ENCODE data around the gene WNT5B.
A peak's percentile ranks its signal among the peaks of the same experiment; 100 is the strongest.

The WNT5B gene

DNA sequence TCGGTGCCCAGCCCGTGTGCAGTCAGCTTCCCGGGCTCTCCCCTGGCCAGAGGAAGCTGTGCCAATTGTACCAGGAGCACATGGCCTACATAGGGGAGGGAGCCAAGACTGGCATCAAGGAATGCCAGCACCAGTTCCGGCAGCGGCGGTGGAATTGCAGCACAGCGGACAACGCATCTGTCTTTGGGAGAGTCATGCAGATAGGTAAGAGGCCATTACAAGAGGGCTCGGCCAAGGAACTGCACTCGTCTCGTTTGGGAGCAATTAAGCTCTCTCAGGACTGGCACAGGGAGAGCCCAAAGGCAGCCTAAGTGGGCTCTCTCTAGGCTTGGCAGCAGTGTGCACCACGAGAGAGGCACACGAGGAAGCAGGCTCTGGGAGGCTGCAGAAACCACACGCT lies 3.7 kb downstream of the WNT5B start:
- Histone ChIP-seq H3K36me3 (ENCODE audit: control insufficient read depth, insufficient read depth, low read length) (no peaks in the 10 kb centered on the region), H3K27ac (ENCODE audit: low read depth, low read length) (no peak overlapping the region), H3K9ac (ENCODE audit: low read length) (peak overlapping the region; percentile 13), H3K4me3 (ENCODE audit: low read depth, low read length) (no peak overlapping the region), H3K27me3 (ENCODE audit: control insufficient read depth, insufficient read depth, low read length) (peaks cover 58% of the 10 kb centered on the region), H3K9me3 (ENCODE audit: control insufficient read depth, insufficient read depth, low read depth, low read length) (no peaks in the 10 kb centered on the region), H3K4me1 (ENCODE audit: control insufficient read depth, insufficient read depth, low read length) (peaks cover 57% of the 10 kb centered on the region)

DNA sequence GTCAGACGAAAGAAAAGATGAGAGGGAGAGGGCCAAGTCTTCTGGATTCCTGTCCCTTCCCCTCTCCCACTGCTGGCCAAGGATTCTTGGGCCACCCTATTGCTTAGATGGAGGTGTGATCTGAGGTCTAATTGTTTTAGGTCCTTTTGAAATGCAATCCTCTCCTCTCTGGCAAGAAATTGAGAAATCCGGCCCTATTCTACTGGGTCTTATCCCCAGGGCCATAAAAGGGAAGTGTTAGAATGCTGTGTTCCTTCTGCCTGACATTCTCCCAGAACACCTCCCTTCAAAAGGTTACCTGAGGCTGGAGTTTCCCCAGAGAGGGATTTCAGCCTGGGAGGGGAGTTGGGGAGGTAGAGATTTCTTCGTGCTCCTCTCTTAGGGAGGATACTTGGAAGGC lies 4.4 kb downstream of the WNT5B start:
- H3K9me3 ChIP-seq (ENCODE audit: control insufficient read depth, insufficient read depth, low read depth, low read length): no peaks in the 10 kb centered on the region
- no peak overlapping the region for H3K27ac ChIP-seq (ENCODE audit: low read depth, low read length)
- peaks cover 51% of the 10 kb centered on the region for H3K4me1 ChIP-seq (ENCODE audit: control insufficient read depth, insufficient read depth, low read length)
- H3K36me3 ChIP-seq (ENCODE audit: control insufficient read depth, insufficient read depth, low read length): no peaks in the 10 kb centered on the region; the same call in 1 of the 2 replicates
- no peak overlapping the region for H3K9ac ChIP-seq (ENCODE audit: low read length)
- H3K27me3 ChIP-seq (ENCODE audit: control insufficient read depth, insufficient read depth, low read length): peaks cover 50% of the 10 kb centered on the region
- no peak overlapping the region for H3K4me3 ChIP-seq (ENCODE audit: low read depth, low read length)

DNA sequence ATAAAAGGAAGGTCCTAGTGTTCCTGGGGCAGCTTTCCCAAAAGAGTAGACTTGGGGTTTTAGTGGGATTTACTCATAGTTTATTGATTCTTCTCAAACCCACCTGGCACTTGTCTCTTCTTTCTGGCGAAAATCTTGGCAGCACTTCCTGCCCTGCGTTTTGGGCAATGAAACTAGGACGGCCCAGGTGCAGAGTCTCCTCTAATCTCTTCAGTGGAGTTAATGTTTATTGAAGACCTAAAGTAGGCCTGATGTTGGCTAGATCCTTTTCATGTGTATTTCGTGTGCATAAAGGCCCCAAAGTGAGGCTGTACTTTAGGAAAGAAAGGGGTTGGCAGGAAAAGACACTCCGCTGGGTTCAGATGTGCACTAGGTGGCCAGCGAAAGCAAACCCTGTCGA lies 5.1 kb downstream of the WNT5B start:
- H3K36me3 ChIP-seq (ENCODE audit: control insufficient read depth, insufficient read depth, low read length): no peaks in the 10 kb centered on the region; the same call in 1 of the 2 replicates
- no peak overlapping the region for H3K4me3 ChIP-seq (ENCODE audit: low read depth, low read length)
- peaks cover 45% of the 10 kb centered on the region for H3K4me1 ChIP-seq (ENCODE audit: control insufficient read depth, insufficient read depth, low read length)
- no peak overlapping the region for H3K9ac ChIP-seq (ENCODE audit: low read length)
- no peaks in the 10 kb centered on the region for H3K9me3 ChIP-seq (ENCODE audit: control insufficient read depth, insufficient read depth, low read depth, low read length)
- no peak overlapping the region for H3K27ac ChIP-seq (ENCODE audit: low read depth, low read length)
- H3K27me3 ChIP-seq (ENCODE audit: control insufficient read depth, insufficient read depth, low read length): peaks cover 43% of the 10 kb centered on the region

DNA sequence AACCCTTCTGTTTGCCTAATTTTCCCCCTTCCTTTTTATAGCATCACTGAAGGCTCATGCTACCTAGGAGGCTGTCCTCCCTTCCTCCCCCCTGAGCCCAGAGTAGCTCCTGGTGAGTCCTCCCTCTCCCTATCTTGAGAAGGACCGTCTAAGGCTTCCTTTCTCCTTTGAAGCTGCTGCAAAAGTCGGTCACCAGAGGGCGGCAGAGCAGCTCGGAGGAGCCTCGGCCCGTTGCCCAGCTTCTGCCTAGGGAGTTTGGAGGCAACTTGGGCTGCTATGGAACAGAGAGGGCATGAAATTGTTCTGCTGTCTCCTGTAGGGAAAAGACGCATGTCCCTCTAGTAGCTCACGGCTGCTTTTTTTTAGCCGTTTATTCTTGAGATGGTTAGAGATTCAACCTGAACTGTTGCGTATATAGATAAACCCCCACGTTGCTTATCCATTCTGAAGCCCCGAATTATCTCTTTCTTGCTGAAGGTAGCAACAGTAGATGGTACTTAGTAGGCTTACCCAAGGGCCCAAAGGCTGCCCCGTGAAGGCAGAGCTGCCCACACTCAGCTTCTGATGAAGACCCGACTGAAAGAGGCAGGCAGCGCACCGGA lies 5.7 kb downstream of the WNT5B start:
- Histone ChIP-seq H3K4me1 (ENCODE audit: control insufficient read depth, insufficient read depth, low read length) (peaks cover 44% of the 10 kb centered on the region), H3K27ac (ENCODE audit: low read depth, low read length) (no peak overlapping the region), H3K27me3 (ENCODE audit: control insufficient read depth, insufficient read depth, low read length) (peaks cover 38% of the 10 kb centered on the region), H3K9me3 (ENCODE audit: control insufficient read depth, insufficient read depth, low read depth, low read length) (no peaks in the 10 kb centered on the region), H3K4me3 (ENCODE audit: low read depth, low read length) (no peak overlapping the region), H3K9ac (ENCODE audit: low read length) (no peak overlapping the region), H3K36me3 (ENCODE audit: control insufficient read depth, insufficient read depth, low read length) (no peaks in the 10 kb centered on the region; the same call in 1 of the 2 replicates)

DNA sequence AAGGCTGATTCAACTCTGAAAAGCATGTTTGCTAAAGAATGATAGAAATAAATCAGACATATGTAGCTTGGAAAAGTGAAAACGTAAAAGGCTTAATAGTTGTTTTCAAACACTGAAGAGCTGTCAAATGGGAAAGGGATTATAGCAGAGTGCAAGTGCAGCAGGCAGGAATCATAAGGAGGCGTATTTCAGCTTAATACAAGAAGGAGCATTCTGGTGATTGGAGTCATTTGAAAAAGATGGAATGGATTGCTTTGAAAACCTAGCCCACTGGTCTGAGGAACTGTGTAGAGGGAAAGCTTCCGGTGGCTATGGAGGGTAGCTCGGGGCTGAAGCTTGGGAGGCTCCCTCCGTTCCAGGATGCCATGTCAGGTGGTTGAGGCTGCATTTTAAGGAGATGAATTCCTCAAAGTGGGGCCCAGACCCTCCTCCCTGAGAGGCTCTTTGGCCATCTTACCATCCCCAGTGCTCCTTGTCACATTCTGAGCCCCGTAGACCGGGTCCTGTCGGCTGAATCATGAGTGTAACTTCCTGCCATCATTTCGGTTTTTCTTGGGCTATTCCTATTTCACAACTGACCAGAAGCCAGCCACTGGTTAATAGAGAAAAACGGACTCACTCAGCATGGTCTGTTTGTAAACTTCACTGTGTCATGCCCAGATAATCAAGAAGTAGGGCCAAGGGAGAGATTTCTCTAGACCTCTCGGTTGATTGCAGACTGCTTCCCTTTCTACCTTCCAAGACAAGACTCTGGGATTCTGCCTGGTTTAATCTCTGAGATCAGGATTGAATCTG lies 6.5 kb downstream of the WNT5B start:
- Histone ChIP-seq H3K4me1 (ENCODE audit: control insufficient read depth, insufficient read depth, low read length) (peaks cover 43% of the 10 kb centered on the region), H3K9me3 (ENCODE audit: control insufficient read depth, insufficient read depth, low read depth, low read length) (no peaks in the 10 kb centered on the region), H3K27me3 (ENCODE audit: control insufficient read depth, insufficient read depth, low read length) (peaks cover 30% of the 10 kb centered on the region), H3K36me3 (ENCODE audit: control insufficient read depth, insufficient read depth, low read length) (peaks cover 3% of the 10 kb centered on the region; the same call in 1 of the 2 replicates), H3K27ac (ENCODE audit: low read depth, low read length) (no peak overlapping the region), H3K9ac (ENCODE audit: low read length) (no peak overlapping the region), H3K4me3 (ENCODE audit: low read depth, low read length) (no peak overlapping the region)

DNA sequence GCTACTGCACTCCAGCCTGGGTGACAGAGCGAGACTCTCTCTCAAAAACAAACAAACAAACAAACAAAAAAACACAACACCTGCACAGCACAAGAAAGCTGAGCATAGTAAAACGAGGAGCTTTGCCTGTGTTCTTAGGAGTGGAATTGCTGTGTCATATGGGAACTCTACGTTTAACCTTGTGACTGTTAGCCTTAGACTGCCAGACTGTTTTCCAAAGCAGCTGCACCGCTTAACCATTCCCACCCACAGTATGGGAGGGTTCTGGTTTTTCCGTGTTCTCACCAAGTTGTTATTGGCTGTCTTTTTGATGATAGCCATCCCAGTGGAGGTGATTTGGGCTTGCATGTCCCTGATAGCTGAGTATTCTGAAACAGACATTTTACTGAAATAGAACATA lies 9.2 kb downstream of the WNT5B start:
- Histone ChIP-seq H3K9me3 (ENCODE audit: control insufficient read depth, insufficient read depth, low read depth, low read length) (no peaks in the 10 kb centered on the region), H3K36me3 (ENCODE audit: control insufficient read depth, insufficient read depth, low read length) (peaks cover 3% of the 10 kb centered on the region; the same call in 1 of the 2 replicates), H3K4me3 (ENCODE audit: low read depth, low read length) (no peak overlapping the region), H3K9ac (ENCODE audit: low read length) (no peak overlapping the region), H3K27me3 (ENCODE audit: control insufficient read depth, insufficient read depth, low read length) (peaks cover 3% of the 10 kb centered on the region; the same call in 1 of the 2 replicates), H3K27ac (ENCODE audit: low read depth, low read length) (no peak overlapping the region), H3K4me1 (ENCODE audit: control insufficient read depth, insufficient read depth, low read length) (peaks cover 21% of the 10 kb centered on the region; the same call in 1 of the 2 replicates)

DNA sequence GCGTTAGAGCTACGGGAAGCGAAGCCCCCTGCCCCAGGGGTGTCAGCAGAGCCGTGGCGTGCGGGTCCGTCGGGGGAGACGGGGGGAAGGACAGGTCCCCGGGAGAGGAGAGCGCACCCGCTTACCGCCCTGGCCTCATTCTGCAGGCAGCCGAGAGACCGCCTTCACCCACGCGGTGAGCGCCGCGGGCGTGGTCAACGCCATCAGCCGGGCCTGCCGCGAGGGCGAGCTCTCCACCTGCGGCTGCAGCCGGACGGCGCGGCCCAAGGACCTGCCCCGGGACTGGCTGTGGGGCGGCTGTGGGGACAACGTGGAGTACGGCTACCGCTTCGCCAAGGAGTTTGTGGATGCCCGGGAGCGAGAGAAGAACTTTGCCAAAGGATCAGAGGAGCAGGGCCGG lies 10.5 kb downstream of the WNT5B start:
- Histone ChIP-seq H3K27me3 (ENCODE audit: control insufficient read depth, insufficient read depth, low read length) (no peaks in the 10 kb centered on the region), H3K4me3 (ENCODE audit: low read depth, low read length) (no peak overlapping the region), H3K9ac (ENCODE audit: low read length) (no peak overlapping the region), H3K36me3 (ENCODE audit: control insufficient read depth, insufficient read depth, low read length) (peaks cover 3% of the 10 kb centered on the region; the same call in 1 of the 2 replicates), H3K27ac (ENCODE audit: low read depth, low read length) (no peak overlapping the region), H3K9me3 (ENCODE audit: control insufficient read depth, insufficient read depth, low read depth, low read length) (no peaks in the 10 kb centered on the region), H3K4me1 (ENCODE audit: control insufficient read depth, insufficient read depth, low read length) (peaks cover 10% of the 10 kb centered on the region; the same call in 1 of the 2 replicates)

DNA sequence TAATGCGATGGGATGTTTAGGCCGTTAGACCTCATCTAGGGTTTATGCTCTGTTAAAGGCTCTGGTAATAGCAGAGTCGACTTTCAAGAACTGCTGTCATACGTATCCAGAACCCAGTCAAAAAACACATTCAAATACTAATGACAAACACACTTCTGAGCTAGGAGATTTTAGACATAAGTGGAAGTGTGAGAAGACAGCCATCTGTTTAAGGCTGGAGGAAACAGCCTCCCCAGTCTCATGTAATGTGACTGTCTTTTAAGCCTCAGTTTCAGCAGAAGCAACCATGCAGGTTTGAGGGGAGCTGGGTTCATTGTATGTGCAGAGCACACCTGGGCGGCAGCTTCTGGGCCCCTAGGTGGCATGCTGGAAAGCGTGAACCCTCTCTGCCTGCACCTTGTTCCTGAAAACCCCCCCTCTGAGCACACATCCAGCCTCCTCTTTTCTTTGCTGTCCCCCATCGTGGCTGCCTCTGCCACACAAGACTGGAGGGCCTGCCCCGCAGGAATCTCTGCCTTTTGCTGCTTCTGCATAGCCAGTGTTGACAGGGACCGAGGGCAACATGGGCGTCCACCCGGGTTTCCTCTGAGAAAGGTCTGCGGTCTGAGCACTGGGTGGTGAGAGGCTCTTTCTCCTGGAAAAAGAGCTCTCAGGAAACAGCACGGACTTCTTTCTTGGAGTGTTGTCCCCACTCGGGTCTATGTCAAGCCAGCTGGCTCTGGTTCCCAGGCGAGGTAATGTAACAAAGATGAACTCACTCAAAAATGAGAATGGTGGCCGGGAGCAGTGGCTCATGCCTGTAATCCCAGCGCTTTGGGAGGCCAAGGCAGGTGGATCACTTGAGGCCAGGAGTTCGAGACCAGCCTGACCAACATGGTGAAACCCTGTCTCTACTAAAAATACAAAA lies 11.6 kb downstream of the WNT5B start:
- H3K9me3 ChIP-seq (ENCODE audit: control insufficient read depth, insufficient read depth, low read depth, low read length): no peaks in the 10 kb centered on the region
- H3K36me3 ChIP-seq (ENCODE audit: control insufficient read depth, insufficient read depth, low read length): peaks cover 3% of the 10 kb centered on the region; the same call in 1 of the 2 replicates
- H3K4me1 ChIP-seq (ENCODE audit: control insufficient read depth, insufficient read depth, low read length): peaks cover 5% of the 10 kb centered on the region; the same call in 1 of the 2 replicates
- H3K4me3 ChIP-seq (ENCODE audit: low read depth, low read length): no peak overlapping the region
- no peak overlapping the region for H3K27ac ChIP-seq (ENCODE audit: low read depth, low read length)
- H3K9ac ChIP-seq (ENCODE audit: low read length): no peak overlapping the region
- H3K27me3 ChIP-seq (ENCODE audit: control insufficient read depth, insufficient read depth, low read length): no peaks in the 10 kb centered on the region

DNA sequence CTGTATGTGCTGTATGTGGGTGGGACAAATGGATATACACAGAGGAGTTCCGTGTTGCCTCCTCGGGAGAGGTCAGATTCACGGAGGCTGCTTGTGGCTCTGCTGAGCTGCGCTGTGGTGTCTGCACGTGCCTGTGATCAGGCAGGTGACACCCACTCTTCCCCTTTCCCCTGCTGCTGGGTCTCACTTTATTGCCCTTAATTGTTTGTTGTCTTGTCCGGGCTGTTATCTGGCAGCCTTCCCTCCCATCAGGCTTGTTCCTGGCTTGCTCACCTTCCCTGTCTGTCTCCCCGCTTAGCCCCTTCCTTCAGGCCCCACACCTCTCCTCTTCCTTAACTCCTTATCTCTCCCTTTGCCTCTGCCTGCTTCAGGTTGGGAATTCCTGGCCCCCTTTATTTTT lies 13.5 kb downstream of the WNT5B start:
- no peaks in the 10 kb centered on the region for H3K27me3 ChIP-seq (ENCODE audit: control insufficient read depth, insufficient read depth, low read length)
- H3K27ac ChIP-seq (ENCODE audit: low read depth, low read length): no peak overlapping the region
- no peak overlapping the region for H3K4me3 ChIP-seq (ENCODE audit: low read depth, low read length)
- H3K36me3 ChIP-seq (ENCODE audit: control insufficient read depth, insufficient read depth, low read length): peaks cover 6% of the 10 kb centered on the region; the same call in 1 of the 2 replicates
- H3K4me1 ChIP-seq (ENCODE audit: control insufficient read depth, insufficient read depth, low read length): peaks cover 5% of the 10 kb centered on the region; the same call in 1 of the 2 replicates
- H3K9me3 ChIP-seq (ENCODE audit: control insufficient read depth, insufficient read depth, low read depth, low read length): no peaks in the 10 kb centered on the region
- H3K9ac ChIP-seq (ENCODE audit: low read length): no peak overlapping the region

DNA sequence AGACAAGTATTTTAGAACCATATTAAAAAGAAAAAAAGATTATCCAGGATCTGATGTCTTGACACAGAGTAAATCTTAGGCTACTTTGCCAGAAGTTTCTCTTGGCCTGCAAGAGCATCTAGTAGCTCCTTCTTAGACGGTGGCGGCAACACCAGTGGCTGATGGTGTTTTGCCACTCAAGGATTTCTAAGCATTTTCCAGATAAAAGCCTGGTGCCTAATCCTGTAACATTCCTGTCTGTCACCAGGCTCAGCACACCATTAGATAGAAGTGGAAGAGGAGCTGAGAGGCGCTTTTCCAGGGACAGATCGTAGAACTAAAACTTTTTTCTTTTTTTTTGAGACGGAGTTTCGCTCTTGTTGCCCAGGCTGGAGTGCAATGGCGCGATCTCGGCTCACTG lies 14.0 kb downstream of the WNT5B start:
- Histone ChIP-seq H3K27ac (ENCODE audit: low read depth, low read length) (no peak overlapping the region), H3K36me3 (ENCODE audit: control insufficient read depth, insufficient read depth, low read length) (peaks cover 6% of the 10 kb centered on the region; the same call in 1 of the 2 replicates), H3K4me1 (ENCODE audit: control insufficient read depth, insufficient read depth, low read length) (peaks cover 5% of the 10 kb centered on the region; the same call in 1 of the 2 replicates), H3K9me3 (ENCODE audit: control insufficient read depth, insufficient read depth, low read depth, low read length) (no peaks in the 10 kb centered on the region), H3K27me3 (ENCODE audit: control insufficient read depth, insufficient read depth, low read length) (no peaks in the 10 kb centered on the region), H3K4me3 (ENCODE audit: low read depth, low read length) (no peak overlapping the region), H3K9ac (ENCODE audit: low read length) (no peak overlapping the region)

All from HUES6 (cell line).